Liver (tissue), 3 donors: ENCODE measurements around the gene TMEM221.

Experiments
- CTCF ChIP-seq: fragments of 150-350 bp; IDR thresholded peaks from 2 replicates; pipeline ENCODE4 v1.5.1; 2017; ENCODE audit warnings: improper control_type of control experiment, low read depth, low read length; ENCODE audit not compliant: missing input control
- EGR1 ChIP-seq, 2 donors: IDR thresholded peaks; 2 replicates each; pipeline ENCODE4 v1.6.1; 2016 to 2018; ENCODE audit warnings: antibody characterized with exemption in 2 of 2, low read depth in 2 of 2
- GABPA ChIP-seq, 2 donors: IDR thresholded peaks in 1 of 2; conservative IDR thresholded peaks in 1 of 2; 2 replicates each; pipeline ENCODE4 v1.6.1; 2016; ENCODE audit warnings: antibody characterized with exemption in 2 of 2, mild to moderate bottlenecking in 1 of 2, moderate library complexity in 1 of 2
- JUND ChIP-seq, 2 donors: IDR thresholded peaks; 2 replicates each; pipeline ENCODE4 v1.6.1; 2016; ENCODE audit warnings: antibody characterized with exemption in 2 of 2
- MAX ChIP-seq: IDR thresholded peaks from 2 replicates; pipeline ENCODE4 v1.6.1; 2016; ENCODE audit warnings: antibody characterized with exemption
- NR2F2 ChIP-seq: IDR thresholded peaks from 2 replicates; pipeline ENCODE4 v1.6.1; 2016; ENCODE audit warnings: antibody characterized with exemption
- RAD21 ChIP-seq, 2 donors: IDR thresholded peaks; 2 replicates each; pipeline ENCODE4 v1.6.1; 2016; ENCODE audit warnings: antibody characterized with exemption in 2 of 2, mild to moderate bottlenecking in 2 of 2
- RXRA ChIP-seq, 2 donors: IDR thresholded peaks; 2 replicates each; pipeline ENCODE4 v1.6.1; 2017 to 2018; ENCODE audit warnings: antibody characterized with exemption in 2 of 2, mild to moderate bottlenecking in 1 of 2
- SP1 ChIP-seq: IDR thresholded peaks from 2 replicates; pipeline ENCODE4 v1.6.1; 2018; ENCODE audit warnings: antibody characterized with exemption, mild to moderate bottlenecking
- TAF1 ChIP-seq: conservative IDR thresholded peaks from 2 replicates; pipeline ENCODE4 v1.6.1; 2016; ENCODE audit warnings: antibody characterized with exemption, mild to moderate bottlenecking
- YY1 ChIP-seq: IDR thresholded peaks from 2 replicates; pipeline ENCODE4 v1.6.1; 2016; ENCODE audit warnings: antibody characterized with exemption, mild to moderate bottlenecking
- TF ChIP-seq, protein P1 (sequence below): IDR thresholded peaks from 2 replicates; pipeline ENCODE4 v1.6.1; 2016; ENCODE audit warnings: antibody characterized with exemption, mild to moderate bottlenecking
- TF ChIP-seq, protein P2 (sequence below): IDR thresholded peaks from 2 replicates; pipeline ENCODE4 v1.6.1; 2016; ENCODE audit warnings: antibody characterized with exemption
- TF ChIP-seq, protein P3 (sequence below): IDR thresholded peaks from 2 replicates; pipeline ENCODE4 v1.6.1; 2016; ENCODE audit warnings: antibody characterized with exemption
- donor health status: healthy.
- donor health status: healthy.

- peak; percentile 80 for TF ChIP-seq CTCF
- TF ChIP-seq, protein P1, sequence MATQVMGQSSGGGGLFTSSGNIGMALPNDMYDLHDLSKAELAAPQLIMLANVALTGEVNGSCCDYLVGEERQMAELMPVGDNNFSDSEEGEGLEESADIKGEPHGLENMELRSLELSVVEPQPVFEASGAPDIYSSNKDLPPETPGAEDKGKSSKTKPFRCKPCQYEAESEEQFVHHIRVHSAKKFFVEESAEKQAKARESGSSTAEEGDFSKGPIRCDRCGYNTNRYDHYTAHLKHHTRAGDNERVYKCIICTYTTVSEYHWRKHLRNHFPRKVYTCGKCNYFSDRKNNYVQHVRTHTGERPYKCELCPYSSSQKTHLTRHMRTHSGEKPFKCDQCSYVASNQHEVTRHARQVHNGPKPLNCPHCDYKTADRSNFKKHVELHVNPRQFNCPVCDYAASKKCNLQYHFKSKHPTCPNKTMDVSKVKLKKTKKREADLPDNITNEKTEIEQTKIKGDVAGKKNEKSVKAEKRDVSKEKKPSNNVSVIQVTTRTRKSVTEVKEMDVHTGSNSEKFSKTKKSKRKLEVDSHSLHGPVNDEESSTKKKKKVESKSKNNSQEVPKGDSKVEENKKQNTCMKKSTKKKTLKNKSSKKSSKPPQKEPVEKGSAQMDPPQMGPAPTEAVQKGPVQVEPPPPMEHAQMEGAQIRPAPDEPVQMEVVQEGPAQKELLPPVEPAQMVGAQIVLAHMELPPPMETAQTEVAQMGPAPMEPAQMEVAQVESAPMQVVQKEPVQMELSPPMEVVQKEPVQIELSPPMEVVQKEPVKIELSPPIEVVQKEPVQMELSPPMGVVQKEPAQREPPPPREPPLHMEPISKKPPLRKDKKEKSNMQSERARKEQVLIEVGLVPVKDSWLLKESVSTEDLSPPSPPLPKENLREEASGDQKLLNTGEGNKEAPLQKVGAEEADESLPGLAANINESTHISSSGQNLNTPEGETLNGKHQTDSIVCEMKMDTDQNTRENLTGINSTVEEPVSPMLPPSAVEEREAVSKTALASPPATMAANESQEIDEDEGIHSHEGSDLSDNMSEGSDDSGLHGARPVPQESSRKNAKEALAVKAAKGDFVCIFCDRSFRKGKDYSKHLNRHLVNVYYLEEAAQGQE, result no peak
- TF ChIP-seq SP1, result no peak
- no peak for TF ChIP-seq TAF1
- no peak for TF ChIP-seq EGR1 (IDR thresholded peaks at IDR 0.05; ENCODE audit: low read depth in 2 of 2)
- TF ChIP-seq MAX, result no peak
- no peak for TF ChIP-seq YY1
- no peak for TF ChIP-seq GABPA (IDR thresholded peaks at IDR 0.05 in 1 of 2, conservative IDR thresholded peaks at IDR 0.05 in 1 of 2)
- TF ChIP-seq, protein P2, sequence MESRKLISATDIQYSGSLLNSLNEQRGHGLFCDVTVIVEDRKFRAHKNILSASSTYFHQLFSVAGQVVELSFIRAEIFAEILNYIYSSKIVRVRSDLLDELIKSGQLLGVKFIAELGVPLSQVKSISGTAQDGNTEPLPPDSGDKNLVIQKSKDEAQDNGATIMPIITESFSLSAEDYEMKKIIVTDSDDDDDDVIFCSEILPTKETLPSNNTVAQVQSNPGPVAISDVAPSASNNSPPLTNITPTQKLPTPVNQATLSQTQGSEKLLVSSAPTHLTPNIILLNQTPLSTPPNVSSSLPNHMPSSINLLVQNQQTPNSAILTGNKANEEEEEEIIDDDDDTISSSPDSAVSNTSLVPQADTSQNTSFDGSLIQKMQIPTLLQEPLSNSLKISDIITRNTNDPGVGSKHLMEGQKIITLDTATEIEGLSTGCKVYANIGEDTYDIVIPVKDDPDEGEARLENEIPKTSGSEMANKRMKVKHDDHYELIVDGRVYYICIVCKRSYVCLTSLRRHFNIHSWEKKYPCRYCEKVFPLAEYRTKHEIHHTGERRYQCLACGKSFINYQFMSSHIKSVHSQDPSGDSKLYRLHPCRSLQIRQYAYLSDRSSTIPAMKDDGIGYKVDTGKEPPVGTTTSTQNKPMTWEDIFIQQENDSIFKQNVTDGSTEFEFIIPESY, result no peak
- no peak for TF ChIP-seq JUND (IDR thresholded peaks at IDR 0.05)
- TF ChIP-seq RAD21 (IDR thresholded peaks at IDR 0.05), result peak; percentile 76 to 87
- TF ChIP-seq RXRA (IDR thresholded peaks at IDR 0.05), result no peak
- TF ChIP-seq NR2F2, result no peak
- TF ChIP-seq, protein P3, sequence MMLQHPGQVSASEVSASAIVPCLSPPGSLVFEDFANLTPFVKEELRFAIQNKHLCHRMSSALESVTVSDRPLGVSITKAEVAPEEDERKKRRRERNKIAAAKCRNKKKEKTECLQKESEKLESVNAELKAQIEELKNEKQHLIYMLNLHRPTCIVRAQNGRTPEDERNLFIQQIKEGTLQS, result no peak
Observed at GRCh38 chr19:17385878-17386611, 62.4 kb downstream of the TMEM221 start.
